Activated naive CD8-positive, alpha-beta T cell treated with anti-CD3 and anti-CD28 coated beads for 36 hours (primary cell): ENCODE measurements around the gene SC5D. TPM values are rescaled to one million over a fixed set of nuclear protein-coding genes. Genes with fewer than 3 reads are reported as not detected.

Source experiments
- DNase-seq: peaks from one replicate; pipeline ENCODE4 v3.0.0; 2021
- H3K27ac Mint-ChIP-seq: one replicate; pipeline ENCODE4 v1.8.0; 2022; ENCODE audit warnings: mild to moderate bottlenecking, moderate library complexity, mixed read lengths
- H3K27me3 Mint-ChIP-seq: one replicate; pipeline ENCODE4 v1.8.0; 2022; ENCODE audit warnings: mild to moderate bottlenecking, mixed read lengths
- H3K36me3 Mint-ChIP-seq: one replicate; pipeline ENCODE4 v1.8.0; 2021; ENCODE audit warnings: mild to moderate bottlenecking, mixed read lengths
- H3K4me1 Mint-ChIP-seq: one replicate; pipeline ENCODE4 v1.8.0; 2021; ENCODE audit warnings: mixed read lengths
- H3K4me3 Mint-ChIP-seq: one replicate; pipeline ENCODE4 v1.8.0; 2022; ENCODE audit warnings: mild to moderate bottlenecking, moderate library complexity, mixed read lengths
- H3K9me3 Mint-ChIP-seq: one replicate; pipeline ENCODE4 v1.8.0; 2022; ENCODE audit warnings: mixed read lengths
- total RNA-seq, 2 experiments: library from RNA; stranded (reverse); gene quantifications; one replicate each; pipeline ENCODE4 v1.2.3, GENCODE V29; 2021

SC5D gene
- total RNA-seq, 2 experiments from 2014 or later, result 22.6 to 25.0 TPM

- Mint-ChIP-seq H3K9me3 (no peaks in the 10 kb centered on the region), H3K4me1 (peaks cover 4% of the 10 kb centered on the region), H3K27ac (no peak overlapping the region)
Measured at GRCh38 chr11:121351083-121351630, 58.6 kb downstream of the SC5D start.

GRCh38 chr11:121352251-121352891, 59.8 kb downstream of the SC5D start:
- Mint-ChIP-seq H3K4me3 (no peak overlapping the region), H3K27ac (no peak overlapping the region), H3K36me3 (no peaks in the 10 kb centered on the region), H3K4me1 (peaks cover 4% of the 10 kb centered on the region), H3K27me3 (peaks cover 2% of the 10 kb centered on the region), H3K9me3 (no peaks in the 10 kb centered on the region)
- DNase-seq, result no peak

More at GRCh38 chr11:121351083-121351630, 58.6 kb downstream of the SC5D start:
- no peak for DNase-seq
- Mint-ChIP-seq H3K4me3 (no peak overlapping the region), H3K27me3 (no peaks in the 10 kb centered on the region), H3K36me3 (no peaks in the 10 kb centered on the region)

GRCh38 chr11:121354192-121354591, 61.6 kb downstream of the SC5D start:
- no peak overlapping the region for H3K4me3 Mint-ChIP-seq
- peaks cover 3% of the 10 kb centered on the region for H3K27me3 Mint-ChIP-seq
- H3K27ac Mint-ChIP-seq, result no peak overlapping the region
- DNase-seq, result no peak
- no peaks in the 10 kb centered on the region for H3K9me3 Mint-ChIP-seq
- H3K4me1 Mint-ChIP-seq, result peaks cover 4% of the 10 kb centered on the region
- H3K36me3 Mint-ChIP-seq, result no peaks in the 10 kb centered on the region

GRCh38 chr11:121356357-121356756, 63.8 kb downstream of the SC5D start:
- Mint-ChIP-seq H3K9me3 (no peaks in the 10 kb centered on the region), H3K36me3 (no peaks in the 10 kb centered on the region), H3K4me1 (peaks cover 3% of the 10 kb centered on the region), H3K4me3 (no peak overlapping the region), H3K27me3 (peaks cover 3% of the 10 kb centered on the region), H3K27ac (no peak overlapping the region)
- DNase-seq, result no peak

Other genes starting within 250 kb of the SC5D start
- under 1 TPM; 0.31 to 0.40 TPM for gene TECTA, start 191.5 kb upstream of the SC5D start, total RNA-seq
- 10 to 100 TPM; 47.5 to 47.9 TPM for gene SORL1, start 159.5 kb downstream of the SC5D start, total RNA-seq